ENCODE results near the gene ABCC3. TPM values are rescaled to one million over a fixed set of nuclear protein-coding genes. Genes with fewer than 3 reads are reported as not detected.

ABCC3 gene
- total RNA-seq, 1 experiment from 2014 or later, result not detected

- Histone ChIP-seq H3K4me2 (ENCODE audit: low read depth, low read length, poor library complexity, severe bottlenecking) (no peak overlapping the region), H3K79me2 (ENCODE audit: low read length) (no peaks in the 10 kb centered on the region), H3K4me3 (ENCODE audit: low read length) (no peak overlapping the region), H3K9me3 (ENCODE audit: low read length) (no peaks in the 10 kb centered on the region), H3K36me3 (ENCODE audit: insufficient read depth, low read length) (no peaks in the 10 kb centered on the region), H2AFZ (ENCODE audit: low read length) (no peak overlapping the region), H3K27ac (ENCODE audit: low read length) (no peak overlapping the region), H3K9me2 (replicated peaks; ENCODE audit: insufficient read depth, low read length) (no peaks in the 10 kb centered on the region), H3K9ac (ENCODE audit: low read length) (no peak overlapping the region), H3K27me3 (ENCODE audit: low read length) (no peaks in the 10 kb centered on the region), H3K4me1 (ENCODE audit: low read length) (peaks cover 5% of the 10 kb centered on the region), H4K20me1 (ENCODE audit: insufficient read depth, low read depth, low read length) (no peaks in the 10 kb centered on the region)
- no peak for DNase-seq
Measured at GRCh38 chr17:50627782-50628601, 6.7 kb upstream of the ABCC3 start.

GRCh38 chr17:50629902-50630301, 4.8 kb upstream of the ABCC3 start:
- Histone ChIP-seq H3K4me3 (ENCODE audit: low read length) (no peak overlapping the region), H3K4me1 (ENCODE audit: low read length) (peaks cover 5% of the 10 kb centered on the region), H3K9me2 (replicated peaks; ENCODE audit: insufficient read depth, low read length) (no peaks in the 10 kb centered on the region), H3K79me2 (ENCODE audit: low read length) (no peaks in the 10 kb centered on the region), H3K27me3 (ENCODE audit: low read length) (no peaks in the 10 kb centered on the region), H4K20me1 (ENCODE audit: insufficient read depth, low read depth, low read length) (no peaks in the 10 kb centered on the region), H3K9me3 (ENCODE audit: low read length) (no peaks in the 10 kb centered on the region), H3K4me2 (ENCODE audit: low read depth, low read length, poor library complexity, severe bottlenecking) (no peak overlapping the region), H3K9ac (ENCODE audit: low read length) (no peak overlapping the region), H3K36me3 (ENCODE audit: insufficient read depth, low read length) (no peaks in the 10 kb centered on the region), H3K27ac (ENCODE audit: low read length) (no peak overlapping the region), H2AFZ (ENCODE audit: low read length) (no peak overlapping the region)
- no peak for DNase-seq

- H3K4me2 ChIP-seq (ENCODE audit: low read depth, low read length, poor library complexity, severe bottlenecking), result no peak overlapping the region
- no peaks in the 10 kb centered on the region for H3K9me2 ChIP-seq (replicated peaks; ENCODE audit: insufficient read depth, low read length)
- H3K9me3 ChIP-seq (ENCODE audit: low read length), result no peaks in the 10 kb centered on the region
- H3K36me3 ChIP-seq (ENCODE audit: insufficient read depth, low read length), result no peaks in the 10 kb centered on the region
- no peak overlapping the region for H3K4me3 ChIP-seq (ENCODE audit: low read length)
- H3K4me1 ChIP-seq (ENCODE audit: low read length), result peaks cover 4% of the 10 kb centered on the region
- no peak overlapping the region for H3K9ac ChIP-seq (ENCODE audit: low read length)
- H4K20me1 ChIP-seq (ENCODE audit: insufficient read depth, low read depth, low read length), result no peaks in the 10 kb centered on the region
- no peak overlapping the region for H3K27ac ChIP-seq (ENCODE audit: low read length)
- DNase-seq, result peak; percentile 78
- no peak overlapping the region for H2AFZ ChIP-seq (ENCODE audit: low read length)
- H3K79me2 ChIP-seq (ENCODE audit: low read length), result no peaks in the 10 kb centered on the region
- no peaks in the 10 kb centered on the region for H3K27me3 ChIP-seq (ENCODE audit: low read length)
Measured at GRCh38 chr17:50630524-50631194, 4.0 kb upstream of the ABCC3 start.

- H3K79me2 ChIP-seq (ENCODE audit: low read length), result no peaks in the 10 kb centered on the region
- DNase-seq, result no peak
- no peak overlapping the region for H2AFZ ChIP-seq (ENCODE audit: low read length)
- no peaks in the 10 kb centered on the region for H4K20me1 ChIP-seq (ENCODE audit: insufficient read depth, low read depth, low read length)
- H3K9ac ChIP-seq (ENCODE audit: low read length), result no peak overlapping the region
- H3K27me3 ChIP-seq (ENCODE audit: low read length), result no peaks in the 10 kb centered on the region
- no peak overlapping the region for H3K4me3 ChIP-seq (ENCODE audit: low read length)
- H3K9me3 ChIP-seq (ENCODE audit: low read length), result no peaks in the 10 kb centered on the region
- H3K9me2 ChIP-seq (replicated peaks; ENCODE audit: insufficient read depth, low read length), result no peaks in the 10 kb centered on the region
- H3K4me1 ChIP-seq (ENCODE audit: low read length), result no peaks in the 10 kb centered on the region; the same call in 1 of the 2 replicates
- no peaks in the 10 kb centered on the region for H3K36me3 ChIP-seq (ENCODE audit: insufficient read depth, low read length)
- no peak overlapping the region for H3K4me2 ChIP-seq (ENCODE audit: low read depth, low read length, poor library complexity, severe bottlenecking)
- no peak overlapping the region for H3K27ac ChIP-seq (ENCODE audit: low read length)
Measured at GRCh38 chr17:50631195-50631907, 3.3 kb upstream of the ABCC3 start.

- no peaks in the 10 kb centered on the region for H3K36me3 ChIP-seq (ENCODE audit: insufficient read depth, low read length)
- no peaks in the 10 kb centered on the region for H3K27me3 ChIP-seq (ENCODE audit: low read length)
- no peak for DNase-seq
- H2AFZ ChIP-seq (ENCODE audit: low read length), result no peak overlapping the region
- no peaks in the 10 kb centered on the region for H3K79me2 ChIP-seq (ENCODE audit: low read length)
- H3K9ac ChIP-seq (ENCODE audit: low read length), result no peak overlapping the region
- no peaks in the 10 kb centered on the region for H3K9me2 ChIP-seq (replicated peaks; ENCODE audit: insufficient read depth, low read length)
- no peaks in the 10 kb centered on the region for H3K9me3 ChIP-seq (ENCODE audit: low read length)
- H3K27ac ChIP-seq (ENCODE audit: low read length), result no peak overlapping the region
- no peak overlapping the region for H3K4me2 ChIP-seq (ENCODE audit: low read depth, low read length, poor library complexity, severe bottlenecking)
- peaks cover 1% of the 10 kb centered on the region for H3K4me1 ChIP-seq (ENCODE audit: low read length)
- no peak overlapping the region for H3K4me3 ChIP-seq (ENCODE audit: low read length)
- H4K20me1 ChIP-seq (ENCODE audit: insufficient read depth, low read depth, low read length), result no peaks in the 10 kb centered on the region
Measured at GRCh38 chr17:50631908-50632571, 2.6 kb upstream of the ABCC3 start.

- peaks cover 7% of the 10 kb centered on the region for H3K4me1 ChIP-seq (ENCODE audit: low read length)
- H4K20me1 ChIP-seq (ENCODE audit: insufficient read depth, low read depth, low read length), result no peaks in the 10 kb centered on the region
- H3K9me2 ChIP-seq (replicated peaks; ENCODE audit: insufficient read depth, low read length), result no peaks in the 10 kb centered on the region
- H3K27me3 ChIP-seq (ENCODE audit: low read length), result no peaks in the 10 kb centered on the region
- H3K9me3 ChIP-seq (ENCODE audit: low read length), result no peaks in the 10 kb centered on the region
- H3K4me3 ChIP-seq (ENCODE audit: low read length), result no peak overlapping the region
- H3K79me2 ChIP-seq (ENCODE audit: low read length), result no peaks in the 10 kb centered on the region
- H3K4me2 ChIP-seq (ENCODE audit: low read depth, low read length, poor library complexity, severe bottlenecking), result no peak overlapping the region
- H3K36me3 ChIP-seq (ENCODE audit: insufficient read depth, low read length), result no peaks in the 10 kb centered on the region
- no peak overlapping the region for H2AFZ ChIP-seq (ENCODE audit: low read length)
- no peak overlapping the region for H3K9ac ChIP-seq (ENCODE audit: low read length)
- DNase-seq, result no peak
- H3K27ac ChIP-seq (ENCODE audit: low read length), result no peak overlapping the region
Measured at GRCh38 chr17:50632637-50633036, 2.0 kb upstream of the ABCC3 start.

GRCh38 chr17:50633683-50634082, 998 bp upstream of the ABCC3 start:
- H4K20me1 ChIP-seq (ENCODE audit: insufficient read depth, low read depth, low read length), result no peaks in the 10 kb centered on the region
- no peak overlapping the region for H3K4me3 ChIP-seq (ENCODE audit: low read length)
- H3K9ac ChIP-seq (ENCODE audit: low read length), result no peak overlapping the region
- no peaks in the 10 kb centered on the region for H3K27me3 ChIP-seq (ENCODE audit: low read length)
- no peak overlapping the region for H3K27ac ChIP-seq (ENCODE audit: low read length)
- H3K9me2 ChIP-seq (replicated peaks; ENCODE audit: insufficient read depth, low read length), result no peaks in the 10 kb centered on the region
- no peaks in the 10 kb centered on the region for H3K36me3 ChIP-seq (ENCODE audit: insufficient read depth, low read length)
- H3K9me3 ChIP-seq (ENCODE audit: low read length), result no peaks in the 10 kb centered on the region
- no peak overlapping the region for H2AFZ ChIP-seq (ENCODE audit: low read length)
- peaks cover 13% of the 10 kb centered on the region for H3K4me1 ChIP-seq (ENCODE audit: low read length)
- no peaks in the 10 kb centered on the region for H3K79me2 ChIP-seq (ENCODE audit: low read length)
- DNase-seq, result no peak
- H3K4me2 ChIP-seq (ENCODE audit: low read depth, low read length, poor library complexity, severe bottlenecking), result no peak overlapping the region
